ENCODE data around the gene IGF2R. TPM values are rescaled to one million over a fixed set of nuclear protein-coding genes. Genes with fewer than 3 reads are reported as not detected.

The IGF2R gene
- total and polyA plus RNA-seq, 8 donors, result 56.5 to 153 (median 60.4) TPM

DNA sequence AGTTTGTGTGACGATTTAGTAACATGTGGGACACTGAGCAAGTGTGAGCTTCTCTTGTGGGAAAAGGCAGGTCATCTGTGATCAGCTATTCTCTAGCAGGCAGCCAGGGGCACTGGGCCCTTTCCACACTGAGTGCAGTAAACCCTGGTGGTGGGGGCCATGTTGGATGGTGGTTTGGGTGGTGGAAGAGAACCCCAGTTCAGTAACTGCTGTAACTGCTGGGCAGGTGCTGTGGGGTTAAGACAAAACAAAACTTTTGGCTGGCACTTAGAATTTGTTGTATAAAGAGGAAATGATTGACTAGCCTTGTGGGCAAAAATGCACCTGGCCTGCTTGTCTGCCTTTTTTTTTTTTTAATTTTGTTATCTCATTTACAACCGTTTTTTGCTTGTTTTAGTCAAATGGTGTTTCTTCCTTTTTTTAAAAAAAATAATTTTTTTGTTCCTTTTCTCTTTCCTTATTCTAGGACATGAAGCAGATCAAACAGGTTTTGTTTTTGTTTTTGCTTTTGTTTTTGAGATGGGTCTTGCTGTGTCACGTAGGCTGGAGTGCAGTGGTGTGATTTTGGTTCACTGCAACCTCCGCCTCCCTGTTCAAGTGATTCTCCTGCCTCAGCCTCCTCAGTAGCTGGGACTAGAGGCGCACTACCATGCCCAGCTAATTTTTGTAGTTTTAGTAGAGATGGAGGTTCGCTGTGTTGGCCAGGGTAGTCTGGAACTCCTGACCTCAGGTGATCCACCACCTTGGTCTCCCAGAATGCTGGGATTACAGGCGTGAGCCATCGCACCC lies 59.8 kb downstream of the IGF2R start:
- intact Hi-C loops (cut with DNase I), result no loop called here
- H3K9me3 ChIP-seq, result no peaks in the 10 kb centered on the region
- peaks cover 0 to 97% of the 10 kb centered on the region in 2 donors for H3K36me3 ChIP-seq
- ATAC-seq, result no peak
- no peak overlapping the region for H3K4me3 ChIP-seq
- no peak for DNase-seq
- H3K27me3 ChIP-seq, result no peaks in the 10 kb centered on the region
- TF ChIP-seq, protein P1, sequence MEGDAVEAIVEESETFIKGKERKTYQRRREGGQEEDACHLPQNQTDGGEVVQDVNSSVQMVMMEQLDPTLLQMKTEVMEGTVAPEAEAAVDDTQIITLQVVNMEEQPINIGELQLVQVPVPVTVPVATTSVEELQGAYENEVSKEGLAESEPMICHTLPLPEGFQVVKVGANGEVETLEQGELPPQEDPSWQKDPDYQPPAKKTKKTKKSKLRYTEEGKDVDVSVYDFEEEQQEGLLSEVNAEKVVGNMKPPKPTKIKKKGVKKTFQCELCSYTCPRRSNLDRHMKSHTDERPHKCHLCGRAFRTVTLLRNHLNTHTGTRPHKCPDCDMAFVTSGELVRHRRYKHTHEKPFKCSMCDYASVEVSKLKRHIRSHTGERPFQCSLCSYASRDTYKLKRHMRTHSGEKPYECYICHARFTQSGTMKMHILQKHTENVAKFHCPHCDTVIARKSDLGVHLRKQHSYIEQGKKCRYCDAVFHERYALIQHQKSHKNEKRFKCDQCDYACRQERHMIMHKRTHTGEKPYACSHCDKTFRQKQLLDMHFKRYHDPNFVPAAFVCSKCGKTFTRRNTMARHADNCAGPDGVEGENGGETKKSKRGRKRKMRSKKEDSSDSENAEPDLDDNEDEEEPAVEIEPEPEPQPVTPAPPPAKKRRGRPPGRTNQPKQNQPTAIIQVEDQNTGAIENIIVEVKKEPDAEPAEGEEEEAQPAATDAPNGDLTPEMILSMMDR (IDR thresholded peaks at IDR 0.05), result no peak
- peaks cover 3 to 6% of the 10 kb centered on the region in 2 donors for H3K4me1 ChIP-seq
- no peak overlapping the region for H3K27ac ChIP-seq

GRCh38 chr6:160029525-160029924 lies 60.6 kb downstream of the IGF2R start:
- TF ChIP-seq, protein P1 (IDR thresholded peaks at IDR 0.05), result no peak
- Histone ChIP-seq H3K27ac (peak overlapping the region; percentile 16 to 57), H3K27me3 (no peaks in the 10 kb centered on the region), H3K4me1 (peaks cover 3 to 6% of the 10 kb centered on the region in 2 donors), H3K4me3 (no peak overlapping the region), H3K9me3 (no peaks in the 10 kb centered on the region), H3K36me3 (peaks cover 0 to 98% of the 10 kb centered on the region in 2 donors)
- no peak for DNase-seq
- intact Hi-C loops (cut with DNase I), result no loop called here
- no peak for ATAC-seq

- peak; percentile 93 for ATAC-seq
- peak; percentile 80 to 94 (median 85) for DNase-seq
- Histone ChIP-seq H3K27me3 (no peaks in the 10 kb centered on the region), H3K4me1 (peaks cover 3 to 6% of the 10 kb centered on the region in 2 donors), H3K4me3 (no peak overlapping the region), H3K36me3 (peaks cover 0 to 98% of the 10 kb centered on the region in 2 donors), H3K27ac (peak overlapping the region; percentile 53 to 71), H3K9me3 (no peaks in the 10 kb centered on the region)
- intact Hi-C loops (cut with DNase I), result no loop called here
- TF ChIP-seq, protein P1 (IDR thresholded peaks at IDR 0.05), result no peak
Measured at GRCh38 chr6:160030103-160030502, 61.2 kb downstream of the IGF2R start.

DNA sequence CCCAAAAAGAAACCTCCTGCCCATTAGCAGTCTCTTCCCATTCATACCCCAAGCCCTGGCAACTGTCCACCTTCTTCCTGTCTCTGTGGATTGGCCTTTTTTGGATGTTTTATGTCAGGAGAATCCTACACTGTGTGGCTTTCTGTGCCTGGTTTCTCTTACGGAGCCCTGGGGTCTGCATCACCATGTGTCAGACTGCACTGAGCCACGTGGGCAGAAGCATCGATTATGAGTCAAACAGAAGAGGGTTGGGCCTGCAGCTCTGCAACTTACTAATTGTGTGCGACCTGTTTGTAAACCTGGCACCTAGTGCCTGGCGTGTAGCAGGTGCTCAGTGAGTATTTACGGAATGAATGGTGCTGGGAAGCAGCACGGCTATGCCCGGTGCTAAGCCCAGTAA lies 62.6 kb downstream of the IGF2R start:
- no peaks in the 10 kb centered on the region for H3K9me3 ChIP-seq
- peaks cover 3 to 6% of the 10 kb centered on the region in 2 donors for H3K4me1 ChIP-seq
- TF ChIP-seq, protein P1 (IDR thresholded peaks at IDR 0.05), result no peak
- ATAC-seq (no peak), DNase-seq (no peak)
- H3K36me3 ChIP-seq, result peaks cover 0 to 100% of the 10 kb centered on the region in 2 donors
- no peak overlapping the region for H3K27ac ChIP-seq
- intact Hi-C loops (cut with DNase I), result no loop called here
- H3K27me3 ChIP-seq, result no peaks in the 10 kb centered on the region
- H3K4me3 ChIP-seq, result no peak overlapping the region

GRCh38 chr6:160031871-160032270 lies 63.0 kb downstream of the IGF2R start:
- H3K4me3 ChIP-seq, result no peak overlapping the region
- H3K9me3 ChIP-seq, result no peaks in the 10 kb centered on the region
- intact Hi-C loops (cut with DNase I), result no loop called here
- peaks cover 0 to 100% of the 10 kb centered on the region in 2 donors for H3K36me3 ChIP-seq
- H3K4me1 ChIP-seq, result peaks cover 3 to 6% of the 10 kb centered on the region in 2 donors
- ATAC-seq (no peak), DNase-seq (no peak)
- no peaks in the 10 kb centered on the region for H3K27me3 ChIP-seq
- H3K27ac ChIP-seq, result no peak overlapping the region
- TF ChIP-seq, protein P1 (IDR thresholded peaks at IDR 0.05), result no peak
